ENCODE measurements around the gene PUS7L.
"Not testable (repeated sequence)": the region's sequence is repeated elsewhere in the genome, so short reads cannot be mapped to it uniquely, and the experiment has no call there.

Gene PUS7L

DNA sequence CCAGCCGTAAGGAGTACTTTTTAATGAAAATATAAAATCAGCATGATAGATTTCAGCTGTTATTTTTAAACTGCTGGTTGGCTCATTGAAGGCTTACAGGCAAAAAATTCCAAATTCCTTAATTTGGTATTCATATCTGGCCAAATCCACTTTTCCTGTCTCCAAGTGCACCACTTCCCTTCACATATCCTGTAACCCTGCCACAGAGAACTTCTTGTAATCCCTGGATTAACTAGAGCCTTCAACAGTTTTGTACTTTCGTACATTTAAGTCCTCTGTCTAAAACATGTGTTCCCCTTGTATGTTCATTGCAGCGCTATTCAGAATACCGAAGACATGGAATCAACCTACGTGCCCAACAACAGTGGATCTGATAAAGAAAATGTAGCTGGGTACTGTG is 9.6 kb downstream of the PUS7L start:
- no peak for DNase-seq

DNA sequence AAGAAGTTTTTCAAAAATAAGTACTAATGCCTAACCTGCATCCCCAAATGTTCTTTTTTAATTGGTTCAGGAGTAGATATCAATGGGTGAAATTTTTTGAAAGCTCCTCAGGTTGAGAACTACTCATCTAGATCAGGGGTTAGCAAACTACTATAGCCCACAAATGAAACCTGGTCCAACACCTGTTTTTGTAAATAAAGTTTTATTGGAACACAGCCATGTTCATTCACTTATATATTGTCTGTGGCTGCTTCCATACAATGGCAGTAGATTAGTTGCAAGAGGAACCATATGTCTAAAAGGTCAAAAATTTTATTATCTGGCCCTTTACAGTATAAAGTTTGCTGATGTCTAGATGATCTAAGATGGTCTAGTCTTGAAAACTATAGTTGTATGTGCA is 13.8 kb downstream of the PUS7L start:
- DNase-seq: no peak

DNA sequence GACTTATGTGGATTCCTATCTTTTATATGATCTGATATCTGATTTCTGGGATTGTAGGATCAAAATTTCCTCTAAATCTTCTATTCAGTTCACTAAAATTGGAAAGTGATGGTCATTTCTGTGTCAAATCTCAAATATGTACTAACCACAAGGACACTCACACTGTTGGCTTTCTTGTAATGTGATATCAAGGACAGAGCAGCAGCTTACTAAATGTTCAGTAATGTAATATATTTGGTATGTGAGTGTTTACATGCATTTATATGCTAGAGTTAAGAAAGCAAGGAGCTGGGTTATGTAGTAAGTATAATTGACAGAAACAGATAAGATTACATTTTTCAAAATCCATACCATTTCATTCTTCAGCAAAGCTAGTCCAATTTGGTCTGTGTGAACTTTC is 16.5 kb downstream of the PUS7L start:
- DNase-seq: no peak

DNA sequence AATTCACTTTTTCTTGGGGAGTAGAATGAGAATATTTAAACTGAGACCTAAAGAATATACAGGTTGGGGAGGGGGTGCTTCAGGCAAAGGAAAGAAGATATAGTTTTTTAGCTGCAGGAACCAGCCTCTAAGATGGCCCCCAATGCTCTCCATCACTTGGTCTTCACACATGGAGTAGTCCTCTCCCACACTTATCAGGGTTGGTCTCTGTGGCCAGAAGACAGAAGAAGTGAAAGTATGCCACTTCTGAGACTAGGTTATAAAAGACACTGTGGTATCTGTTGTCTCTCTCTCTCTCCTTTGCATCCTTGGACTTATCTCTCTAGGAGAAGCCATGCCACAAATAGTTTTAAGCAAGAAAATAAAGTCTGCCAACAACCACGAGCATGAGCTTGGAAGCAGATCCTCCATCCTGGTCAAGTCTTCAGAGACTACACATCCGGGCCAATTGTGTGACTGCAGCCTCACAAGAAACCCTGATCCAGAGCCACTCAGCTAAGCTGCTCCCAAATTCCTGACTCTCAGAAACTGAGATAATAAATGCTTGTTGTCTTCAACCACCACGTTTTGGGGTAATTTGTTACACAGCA is 18.0 kb downstream of the PUS7L start:
- DNase-seq: no peak

DNA sequence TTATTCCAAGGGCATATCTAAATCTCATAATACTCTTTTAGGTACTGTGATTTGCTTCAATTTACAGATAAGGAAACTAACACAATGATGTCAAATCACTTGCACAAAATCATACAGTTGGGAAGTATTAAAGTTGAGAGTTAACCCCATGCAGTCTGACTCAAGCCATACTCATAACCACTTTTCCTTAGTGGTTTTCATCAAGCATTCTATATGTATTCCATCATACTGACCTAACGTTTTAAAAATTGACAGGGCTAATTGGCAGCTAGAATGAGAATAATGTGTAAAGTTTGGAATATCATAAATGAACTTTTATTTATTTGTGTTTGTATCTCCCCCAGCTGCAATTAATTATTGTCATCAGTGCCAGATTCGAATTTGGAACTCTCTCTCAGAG is 20.9 kb downstream of the PUS7L start:
- DNase-seq: no peak

DNA sequence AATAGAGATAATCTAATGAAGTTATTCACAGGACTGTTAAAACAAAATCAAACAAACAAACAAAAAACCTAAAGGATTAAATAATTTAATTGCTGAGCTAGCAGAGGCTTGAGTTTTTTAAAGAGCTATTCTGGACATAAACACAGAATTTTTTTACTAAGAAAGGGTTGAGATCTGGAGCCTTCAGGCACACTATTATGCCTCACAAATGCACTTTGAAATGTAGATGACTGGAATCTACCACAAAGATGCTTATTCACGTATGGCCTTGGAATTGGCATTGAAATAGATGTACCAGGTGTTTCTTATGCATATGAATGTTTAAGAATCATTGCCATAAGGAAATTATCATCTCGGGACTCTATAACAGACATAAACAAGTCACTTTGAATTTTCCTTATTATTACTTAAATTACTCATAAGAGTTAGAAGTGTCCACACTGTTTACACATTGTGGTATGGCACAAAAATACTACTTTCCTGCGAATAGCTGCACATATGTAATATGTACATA is 21.6 kb downstream of the PUS7L start:
- no peak for DNase-seq

DNA sequence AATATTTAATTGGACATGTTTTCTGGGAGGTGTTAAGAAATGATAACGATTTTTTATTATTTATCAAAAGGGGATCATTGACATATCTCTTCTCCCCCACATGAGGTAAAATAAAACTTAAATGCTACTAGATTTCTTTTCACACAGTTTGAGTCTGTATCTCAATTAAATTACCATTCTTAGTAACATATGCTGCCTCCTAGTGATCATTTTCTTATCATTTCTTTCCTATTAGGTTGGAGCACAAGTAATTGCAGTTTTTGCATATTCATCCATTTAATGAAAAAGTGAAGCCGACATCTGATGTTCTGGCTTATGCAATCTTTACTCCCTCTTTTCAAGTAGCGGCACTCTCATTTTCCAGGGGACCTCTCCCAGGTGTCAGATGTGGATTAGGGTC is 24.9 kb downstream of the PUS7L start:
- DNase-seq: no peak

DNA sequence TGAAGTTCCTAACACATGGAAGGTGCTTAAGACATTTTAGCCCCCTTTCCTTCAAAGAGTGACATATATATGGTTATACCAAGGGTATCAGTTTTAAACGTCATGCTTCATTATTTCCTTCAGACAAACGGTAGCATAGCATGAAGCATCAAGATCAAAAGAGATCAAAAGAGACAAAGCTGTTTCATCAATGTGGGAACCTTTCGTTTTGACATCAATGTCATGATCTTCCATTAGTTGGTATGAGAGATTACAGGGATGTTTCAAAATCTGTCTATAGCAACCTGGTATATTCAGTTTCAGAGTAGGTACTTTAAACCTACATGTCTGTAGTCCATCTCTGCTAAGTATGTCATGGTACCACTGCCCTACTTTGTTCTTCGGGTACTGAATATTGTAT is 28.3 kb downstream of the PUS7L start:
- no peak for DNase-seq

DNA sequence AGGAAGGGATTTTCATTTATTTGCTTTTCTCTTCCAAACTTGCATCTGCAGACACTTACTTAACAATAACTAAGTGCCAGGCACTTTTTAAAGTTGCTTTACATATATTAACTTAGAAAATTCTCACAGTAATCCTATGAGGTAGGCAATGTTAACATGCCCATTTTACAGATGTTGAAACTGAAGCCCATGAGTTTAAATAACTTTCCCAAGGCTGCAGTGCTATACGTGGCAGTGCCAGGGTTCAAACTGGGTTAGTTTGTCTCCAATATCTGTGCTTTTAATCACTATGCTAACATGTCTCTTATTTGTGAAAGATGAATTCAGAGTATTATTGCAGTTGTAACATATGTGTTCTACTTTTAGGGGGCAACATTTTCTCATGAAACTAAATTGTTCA is 29.9 kb downstream of the PUS7L start:
- no peak for DNase-seq

DNA sequence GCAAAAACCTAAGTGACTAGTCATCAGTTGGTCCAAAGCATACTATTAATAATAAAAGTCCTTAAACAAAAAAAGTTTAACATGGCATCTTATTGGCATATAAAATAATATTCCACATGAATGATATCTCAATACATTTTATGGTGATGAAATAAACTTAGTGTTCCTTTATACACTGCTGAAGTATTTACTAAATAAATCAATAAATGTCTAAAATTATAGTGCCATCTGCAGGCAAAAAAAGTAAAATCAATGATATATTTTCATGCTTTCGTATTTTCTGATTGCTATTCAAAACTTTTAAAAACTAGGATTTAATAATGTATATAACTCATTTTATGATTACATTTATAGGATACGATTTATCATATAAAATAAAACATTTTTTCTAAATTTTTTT is 30.5 kb downstream of the PUS7L start:
- no peak for DNase-seq

DNA sequence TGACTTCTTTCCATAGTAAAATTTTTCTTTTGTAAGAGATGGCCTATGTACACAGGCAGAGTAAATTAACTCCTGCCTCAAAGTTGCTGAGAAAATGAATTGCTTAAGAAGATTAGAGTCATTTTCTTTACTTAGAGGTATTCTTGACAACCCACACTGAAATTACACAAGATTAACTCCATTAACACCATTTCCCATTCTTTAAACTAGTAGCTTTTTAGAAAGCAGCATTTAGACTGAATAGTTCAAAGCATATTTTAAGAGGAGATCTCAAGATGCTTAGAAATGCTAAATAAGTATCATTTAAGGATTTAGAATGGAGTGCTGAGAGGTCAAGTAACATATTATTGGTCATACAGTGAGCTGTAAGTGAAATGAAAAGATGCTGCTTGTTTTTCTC is 35.5 kb downstream of the PUS7L start:
- DNase-seq: no peak

DNA sequence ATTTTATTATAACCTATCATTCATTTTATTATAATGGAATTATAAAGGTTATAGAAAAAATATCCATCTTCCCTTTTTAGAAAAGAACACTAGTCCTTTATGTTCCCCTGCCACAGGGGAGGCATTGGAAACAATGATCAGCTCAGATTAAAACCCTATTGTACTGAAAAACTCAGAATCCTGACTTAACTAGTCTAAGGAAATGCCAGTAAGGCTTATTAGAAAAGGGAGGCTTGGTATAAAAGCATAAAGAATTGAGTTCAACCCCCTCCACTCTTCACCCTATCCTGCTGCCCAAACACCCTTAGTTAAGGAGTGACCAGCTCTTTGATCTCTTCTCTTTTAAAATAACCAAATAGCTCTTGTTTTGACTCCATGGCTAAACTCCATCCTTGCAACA is 36.0 kb downstream of the PUS7L start:
- no peak for DNase-seq

DNA sequence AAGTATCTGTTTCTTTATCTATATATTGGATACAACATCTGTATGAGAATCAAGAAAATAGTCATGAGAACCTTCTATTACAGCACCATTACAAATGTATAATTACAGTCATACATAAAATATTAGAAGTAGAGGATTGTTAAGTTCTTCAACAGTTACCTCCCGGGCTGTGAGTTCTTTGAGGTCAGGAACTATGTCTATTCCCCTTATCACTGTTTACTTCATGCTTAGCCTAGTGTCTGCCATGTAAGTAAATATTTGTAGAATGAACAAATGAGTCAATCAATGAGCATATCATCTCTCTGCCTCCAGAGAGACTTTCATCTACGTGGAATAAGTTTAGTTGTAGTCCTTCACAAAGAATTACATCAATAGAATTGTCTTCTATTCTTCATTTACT is 47.2 kb downstream of the PUS7L start:
- no peak for DNase-seq

DNA sequence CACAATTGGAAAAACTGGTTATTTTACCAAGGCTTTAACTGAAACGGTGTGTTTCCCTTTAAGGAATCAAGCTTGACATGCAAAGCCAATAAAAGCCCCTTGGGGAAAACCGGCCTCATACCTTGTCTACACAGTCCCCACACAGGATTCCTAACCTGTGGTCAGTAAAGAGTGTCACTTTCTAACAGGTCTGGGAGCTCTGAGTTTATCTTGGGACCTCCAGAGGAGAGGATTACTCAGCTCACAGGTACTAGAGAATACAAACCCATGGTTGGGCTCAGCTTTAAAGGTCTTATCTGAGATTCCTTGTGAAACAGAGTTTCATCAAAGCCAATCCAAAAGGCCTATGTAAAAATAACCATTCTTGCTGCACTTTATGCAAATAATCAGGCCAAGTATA is 54.8 kb downstream of the PUS7L start:
- not testable (repeated sequence) for DNase-seq

DNA sequence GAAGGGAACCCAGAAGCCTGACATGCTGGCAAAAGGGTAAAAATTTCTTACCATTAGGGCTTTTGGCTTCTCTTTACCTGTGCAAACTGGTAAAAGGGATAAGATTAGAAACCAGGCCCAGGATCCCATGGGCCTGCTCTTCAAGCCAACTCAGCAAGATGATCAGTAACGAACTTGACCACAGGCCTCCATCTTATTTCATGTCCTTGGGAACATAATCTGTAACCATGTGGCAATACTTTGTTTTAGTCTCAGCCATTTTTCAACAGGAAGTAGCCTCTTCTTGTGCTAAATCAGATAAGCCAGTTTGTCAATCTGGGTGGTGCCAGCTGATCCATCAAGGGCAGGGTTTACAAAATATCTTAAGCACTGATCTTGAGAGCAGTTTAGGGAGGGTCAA is 57.4 kb downstream of the PUS7L start:
- not testable (repeated sequence) for DNase-seq

DNA sequence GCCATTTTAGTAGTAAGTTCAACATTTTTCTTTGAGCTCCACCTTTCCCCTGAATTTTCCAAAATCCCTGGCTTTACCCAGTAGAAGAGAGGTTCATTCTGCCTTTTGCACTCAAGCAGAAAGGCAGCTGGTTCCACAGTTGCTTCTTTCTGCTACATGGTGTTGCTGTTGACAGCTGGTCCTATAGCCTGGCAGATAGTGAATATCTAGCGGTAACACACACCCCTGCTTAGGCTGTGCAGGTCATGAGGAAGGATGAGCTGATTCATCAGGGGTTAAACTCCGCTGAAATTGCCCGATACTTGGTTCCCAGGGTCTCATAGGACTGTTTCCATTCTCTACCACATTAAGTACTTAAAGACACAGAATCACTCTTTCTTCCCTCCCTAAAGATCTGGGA is 62.4 kb downstream of the PUS7L start:
- no peak for DNase-seq

DNA sequence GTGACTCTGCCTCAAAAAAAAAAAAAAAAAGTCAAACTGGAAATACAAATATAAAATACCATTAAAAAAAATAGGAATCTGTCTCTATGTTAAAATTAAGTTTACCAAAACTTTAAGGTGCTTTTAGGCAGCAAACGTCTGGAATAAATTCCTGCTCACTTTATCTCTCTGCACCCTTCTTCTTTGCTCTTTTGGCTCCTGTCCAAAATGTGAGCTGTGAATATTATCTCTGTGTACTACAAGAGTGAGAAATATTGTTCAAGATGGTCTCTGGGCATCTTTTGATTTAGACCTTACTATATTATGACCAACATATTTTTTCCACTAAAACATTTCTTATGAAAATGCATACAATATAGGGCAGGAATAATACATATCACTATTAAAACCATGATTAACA is 63.7 kb downstream of the PUS7L start:
- no peak for DNase-seq

DNA sequence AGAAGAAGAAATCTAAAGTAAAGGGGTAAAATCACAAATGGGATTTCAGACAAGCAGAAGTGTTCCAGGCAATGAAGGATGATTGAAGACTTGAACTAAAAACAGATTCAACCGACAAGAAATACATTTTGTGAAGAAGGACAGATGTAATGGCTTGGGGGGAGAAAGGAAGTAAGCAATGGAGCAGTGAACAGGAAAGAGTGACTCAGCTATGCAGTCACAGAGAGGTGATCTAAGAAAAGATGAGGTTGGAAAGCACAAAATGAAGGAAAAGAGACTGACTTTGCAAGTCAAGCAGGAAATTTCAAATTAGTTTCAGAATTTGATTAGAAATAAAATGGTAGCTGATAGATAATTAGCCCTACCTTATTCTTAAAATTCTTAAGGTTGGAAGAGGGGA is 66.5 kb downstream of the PUS7L start:
- no peak for DNase-seq

DNA sequence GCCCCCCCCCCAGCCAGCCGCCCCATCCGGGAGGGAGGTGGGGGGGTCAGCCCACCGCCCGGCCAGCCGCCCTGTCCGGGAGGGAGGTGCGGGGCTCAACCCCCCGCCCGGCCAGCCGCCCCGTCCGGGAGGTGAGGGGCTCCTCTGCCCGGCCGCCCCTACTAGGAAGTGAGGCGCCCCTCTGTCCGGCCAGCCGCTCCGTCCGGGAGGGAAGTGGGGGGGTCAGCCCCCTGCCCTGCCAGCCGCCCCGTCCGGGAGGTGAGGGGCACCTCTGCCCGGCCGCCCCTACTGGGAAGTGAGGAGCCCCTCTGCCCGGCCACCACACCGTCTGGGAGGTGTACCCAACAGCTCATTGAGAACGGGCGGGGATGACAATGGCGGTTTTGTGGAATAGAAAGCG is 73.1 kb downstream of the PUS7L start:
- not testable (repeated sequence) for DNase-seq

DNA sequence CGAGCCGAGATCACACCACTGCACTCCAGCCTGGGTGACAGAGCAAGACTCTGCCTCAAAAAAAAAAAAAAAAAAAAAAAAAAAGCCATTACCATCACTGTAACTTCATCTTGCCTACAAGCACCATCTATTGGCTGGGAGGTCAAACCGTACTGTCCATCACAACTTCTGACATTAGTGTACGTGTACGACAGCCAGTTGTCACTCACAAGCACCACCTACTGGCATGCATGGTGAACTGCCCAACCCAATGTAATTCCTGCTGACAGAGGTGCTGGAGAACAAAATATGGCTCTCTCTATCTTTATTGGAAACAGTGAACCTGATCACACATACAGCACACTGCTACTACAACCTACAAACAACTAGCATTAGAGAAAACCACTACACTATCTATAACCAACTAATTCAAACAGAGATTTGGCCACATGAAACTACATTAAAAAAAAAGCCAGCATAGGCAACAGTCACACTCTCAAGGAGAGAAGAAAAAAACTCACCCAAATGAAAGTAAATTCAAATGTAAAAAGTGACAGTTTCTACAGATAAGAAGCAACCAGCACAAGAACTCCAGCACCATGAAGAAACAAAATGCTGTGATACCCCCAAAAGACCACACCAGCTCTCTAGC is 82.3 kb downstream of the PUS7L start:
- DNase-seq: peak in 1 of 2 experiments; percentile 38

DNA sequence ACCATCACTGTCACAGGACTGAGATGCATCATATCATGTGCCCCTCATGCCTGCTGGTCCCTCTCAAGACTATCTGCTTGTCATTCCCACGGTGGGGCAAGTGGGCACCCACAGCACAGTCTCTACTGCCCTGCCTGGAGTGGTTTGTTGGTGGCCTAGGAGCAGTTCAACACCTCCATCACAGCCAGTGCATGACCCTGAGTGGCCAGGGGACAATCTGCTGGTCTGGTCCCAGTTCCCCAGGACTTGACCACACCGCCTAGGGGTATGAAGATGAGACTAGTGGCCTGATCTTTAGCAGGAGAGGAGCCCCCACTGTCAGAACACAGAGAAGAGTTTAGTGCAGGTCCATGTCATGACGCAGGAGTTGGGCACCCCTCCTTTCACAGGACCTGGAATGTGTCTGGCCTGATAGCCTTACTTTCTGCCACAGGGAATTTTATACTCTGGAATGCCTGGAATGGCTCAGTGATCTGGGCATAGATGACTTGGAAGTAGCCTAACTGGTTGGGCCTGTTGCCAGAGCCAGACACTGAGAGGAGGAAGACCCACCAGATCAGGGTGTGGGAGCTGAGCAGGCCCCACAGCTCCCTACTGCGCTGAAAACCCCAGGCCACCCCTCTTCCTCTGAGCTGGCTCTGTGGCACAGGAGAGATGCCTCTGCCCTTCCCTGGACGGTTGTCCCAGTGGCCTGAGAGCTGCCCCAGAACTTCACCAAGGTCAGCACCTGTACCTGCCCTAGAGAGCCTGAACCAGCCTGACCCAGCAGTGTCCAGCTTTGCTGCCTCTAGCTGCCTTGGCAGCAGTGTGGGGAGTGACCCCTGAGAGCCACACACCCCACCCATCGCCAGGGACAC is 83.3 kb downstream of the PUS7L start:
- DNase-seq: no peak

DNA sequence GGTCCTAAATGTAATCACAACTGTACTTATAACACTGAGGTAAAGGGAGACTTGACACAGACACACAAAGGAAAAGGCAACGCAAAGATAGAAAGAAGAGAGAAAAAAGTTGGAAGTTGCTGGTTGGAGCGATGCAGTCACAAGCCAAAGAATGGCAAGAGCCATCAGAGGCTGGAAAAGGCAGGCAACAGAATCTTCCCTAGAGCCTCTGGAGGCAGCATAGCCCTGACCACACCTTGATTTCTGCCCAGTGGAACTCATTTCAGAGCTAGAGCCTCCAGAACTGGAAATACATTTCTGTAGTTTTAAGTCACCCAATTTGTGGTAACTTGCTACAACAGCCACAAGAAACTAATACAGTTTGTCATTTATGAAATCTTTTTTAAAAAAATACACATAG is 89.2 kb downstream of the PUS7L start:
- no peak for DNase-seq
